ENCODE measurements around the gene NFKBIL1. TPM values are rescaled to one million over a fixed set of nuclear protein-coding genes. Genes with fewer than 3 reads are reported as not detected.
A peak's percentile ranks its signal among the peaks of the same experiment; 100 is the strongest.

The NFKBIL1 gene
- total and polyA plus RNA-seq, 9 of the 15 experiments (the other 6 are each of a cell fraction or from before 2014, with no cell fraction given) = 0.49 to 33.1 (median 7.6) TPM

- TF ChIP-seq ARID4B (CRISPR knock-in tag; IDR thresholded peaks at IDR 0.05) (peak; percentile 76), SMAD2 (IDR thresholded peaks at IDR 0.05; ENCODE audit: low read depth, low read length) (no peak), BACH1 (tag; IDR thresholded peaks at IDR 0.05) (peak; percentile 70), ZFP91 (CRISPR knock-in tag; IDR thresholded peaks at IDR 0.05) (no peak), PBX2 (CRISPR knock-in tag; IDR thresholded peaks at IDR 0.05; ENCODE audit: low read depth) (no peak), PBX2 (tag; conservative IDR thresholded peaks at IDR 0.05; ENCODE audit: low read depth) (no peak), CREB3 (tag; conservative IDR thresholded peaks at IDR 0.05; ENCODE audit: low read depth) (no peak), CHD1 (IDR thresholded peaks at IDR 0.05; ENCODE audit: low read length) (peak; percentile 52), JUNB (CRISPR knock-in tag; conservative IDR thresholded peaks at IDR 0.05) (no peak), HCFC1 (IDR thresholded peaks at IDR 0.05; ENCODE audit: low read depth, low read length) (no peak), PHF20 (IDR thresholded peaks at IDR 0.05; ENCODE audit: partially characterized antibody) (no peak), ATF6 (CRISPR knock-in tag; IDR thresholded peaks at IDR 0.05) (0 out of 2 replicates have a peak, but pooled peaks have one; percentile 47), RFX1 (IDR thresholded peaks at IDR 0.05) (no peak), ZNF445 (CRISPR knock-in tag; IDR thresholded peaks at IDR 0.05; ENCODE audit: low read depth) (no peak)
These were observed 527 bp downstream of the NFKBIL1 start (continued) for GRCh38 chr6:31547727-31548543.
